Measurements from ENCODE around the gene CEBPZOS. TPM values are rescaled to one million over a fixed set of nuclear protein-coding genes. Genes with fewer than 3 reads are reported as not detected.
A peak's percentile ranks its signal among the peaks of the same experiment; 100 is the strongest.

CEBPZOS gene
- 10 to 100 TPM; 47.7 to 65.8 (median 57.8) TPM for polyA plus RNA-seq (ENCODE audit: insufficient read length in 4 of 4)

DNA sequence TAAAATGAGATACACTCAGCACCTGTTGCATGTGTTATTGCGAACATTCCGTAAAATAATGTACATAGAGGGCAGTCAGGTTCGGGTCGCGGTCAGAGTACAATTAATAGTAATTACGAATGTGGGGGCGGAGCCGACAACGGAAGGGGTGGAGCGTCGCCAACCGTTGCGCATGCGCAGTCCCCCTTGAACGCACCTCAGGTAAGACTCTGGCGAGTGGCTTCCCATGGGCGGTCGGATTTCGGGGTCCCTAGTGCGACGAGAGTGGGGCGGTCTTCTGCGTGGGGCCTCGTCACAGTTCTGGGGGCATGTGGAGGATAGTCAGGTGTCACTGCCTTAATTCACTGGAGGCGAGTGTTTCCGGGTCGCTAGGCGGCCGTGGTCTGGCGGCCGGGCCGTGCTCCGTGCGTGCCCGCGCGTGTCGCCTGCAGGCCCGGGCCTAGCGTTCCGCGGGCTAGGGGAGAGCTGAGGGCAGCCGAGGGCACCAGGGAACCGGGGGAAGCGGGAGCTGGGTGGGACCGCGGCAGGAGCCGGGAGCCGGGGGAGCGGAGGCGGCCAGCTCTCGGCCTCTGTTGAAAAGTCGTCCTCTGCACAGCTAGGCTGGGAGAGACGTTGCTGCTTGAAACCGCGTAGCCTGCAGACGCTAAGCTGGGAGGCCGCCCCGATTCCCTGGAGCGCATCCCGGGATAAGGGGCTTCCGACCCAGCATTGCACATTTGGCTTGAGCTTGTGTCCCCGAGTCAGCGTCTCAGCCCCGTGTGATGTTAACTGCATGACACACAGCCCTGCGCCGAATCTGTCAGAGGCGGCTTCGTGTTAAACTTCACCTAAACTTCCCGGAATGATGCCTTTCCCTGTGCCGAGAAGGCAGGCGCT lies at the start of gene CEBPZOS:
TSS of gene CEBPZOS (plus strand) at position 177 of the 876 bp plus-strand sequence. CDS start 3,209 bp downstream, outside the sequence.
- DNase-seq (ENCODE audit: low read depth in 4 of 4, low spot score in 2 of 4), result peak; percentile 74 to 87 (median 79)

DNA sequence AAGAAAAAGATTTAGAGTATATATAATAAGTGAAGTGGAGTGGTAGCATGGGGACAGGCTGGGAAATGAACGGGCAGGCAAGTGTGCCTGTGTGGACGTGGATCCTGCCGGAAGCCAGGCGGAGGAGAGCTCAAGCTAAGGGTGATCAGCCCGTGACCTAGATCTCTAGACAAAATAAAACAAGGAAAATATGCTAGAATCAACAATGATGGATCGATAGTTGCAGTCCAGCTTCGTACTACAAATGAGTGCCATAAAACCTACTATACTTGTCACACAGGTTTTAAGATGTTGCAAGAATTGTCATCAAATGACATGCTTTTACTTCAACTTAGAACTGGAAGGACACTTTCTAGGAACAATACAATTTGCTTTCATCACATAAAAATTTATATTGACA lies 48.0 kb upstream of the CEBPZOS start:
- no peak for DNase-seq (ENCODE audit: low read depth in 4 of 4, low spot score in 2 of 4)

DNA sequence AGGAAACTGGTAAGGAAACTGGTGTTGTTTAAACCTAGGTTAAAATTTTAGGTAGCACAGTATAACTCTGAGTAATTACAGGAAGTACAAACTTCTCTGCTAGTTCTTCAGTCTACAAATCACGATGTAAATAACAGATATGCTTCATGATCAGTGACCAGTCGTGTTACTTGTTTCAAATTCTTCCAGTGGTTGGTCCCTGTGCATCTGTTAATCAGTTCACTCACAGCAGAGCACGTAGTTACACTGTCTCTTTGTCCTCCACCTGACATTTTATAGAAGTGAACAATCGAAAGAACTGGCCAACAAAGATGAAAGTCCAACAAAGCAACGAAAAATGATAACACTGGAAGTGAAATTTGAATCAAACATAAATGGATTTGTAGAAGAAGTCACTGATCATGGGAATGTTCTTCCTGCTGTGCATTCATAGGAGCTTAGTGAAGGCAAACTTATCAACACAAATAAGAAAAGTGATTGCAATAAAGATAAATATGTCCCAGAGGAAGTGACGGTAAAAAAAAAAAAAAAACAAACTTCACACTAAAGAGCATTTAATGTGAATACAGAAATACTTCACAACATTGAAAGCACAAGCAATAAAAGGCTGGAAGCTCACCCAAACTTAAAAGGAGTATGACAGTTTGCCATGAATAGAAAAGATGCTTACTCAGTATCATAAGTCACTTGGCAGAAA lies 46.5 kb upstream of the CEBPZOS start:
- DNase-seq (ENCODE audit: low read depth in 4 of 4, low spot score in 2 of 4), result no peak

DNA sequence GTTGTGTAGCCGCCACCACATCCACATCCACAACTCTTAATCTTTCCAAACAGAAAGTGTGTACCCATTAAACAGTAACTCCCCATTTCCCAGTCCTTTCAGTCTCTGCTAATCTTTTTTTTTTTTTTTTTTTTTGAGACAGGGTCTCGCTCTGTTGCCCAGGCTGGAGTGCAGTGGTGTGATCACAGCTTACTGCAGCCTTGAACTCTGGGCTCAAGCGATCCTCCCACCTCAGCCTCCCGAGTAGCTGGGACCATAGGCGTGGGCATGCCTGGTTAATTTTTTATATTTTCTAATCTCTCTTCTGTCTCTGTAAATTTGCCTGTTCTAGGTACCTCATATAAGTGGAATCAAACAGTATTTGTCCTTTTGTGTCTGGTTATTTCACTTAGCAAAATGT lies 43.1 kb upstream of the CEBPZOS start:
- no peak for DNase-seq (ENCODE audit: low read depth in 4 of 4, low spot score in 2 of 4)

DNA sequence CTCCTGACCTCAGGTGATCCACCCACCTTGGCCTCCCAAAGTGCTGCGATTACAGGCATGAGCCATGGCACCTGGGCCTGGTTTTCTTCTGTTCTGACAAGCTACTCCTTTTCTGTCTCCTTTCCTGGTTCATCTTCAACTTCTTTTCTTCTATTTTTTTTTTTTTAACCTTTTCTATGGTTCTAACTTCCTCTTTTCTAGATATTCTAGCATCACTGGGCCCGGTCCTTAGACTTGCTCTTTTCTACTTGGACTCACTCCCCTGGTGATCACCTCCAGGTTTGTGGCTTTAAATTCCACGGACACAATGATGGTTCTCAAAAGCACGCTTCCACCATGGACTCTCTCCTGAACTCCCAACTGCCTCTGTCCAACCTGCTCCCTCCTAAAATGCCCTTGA lies 41.5 kb upstream of the CEBPZOS start:
- DNase-seq (ENCODE audit: low read depth in 4 of 4, low spot score in 2 of 4), result no peak

DNA sequence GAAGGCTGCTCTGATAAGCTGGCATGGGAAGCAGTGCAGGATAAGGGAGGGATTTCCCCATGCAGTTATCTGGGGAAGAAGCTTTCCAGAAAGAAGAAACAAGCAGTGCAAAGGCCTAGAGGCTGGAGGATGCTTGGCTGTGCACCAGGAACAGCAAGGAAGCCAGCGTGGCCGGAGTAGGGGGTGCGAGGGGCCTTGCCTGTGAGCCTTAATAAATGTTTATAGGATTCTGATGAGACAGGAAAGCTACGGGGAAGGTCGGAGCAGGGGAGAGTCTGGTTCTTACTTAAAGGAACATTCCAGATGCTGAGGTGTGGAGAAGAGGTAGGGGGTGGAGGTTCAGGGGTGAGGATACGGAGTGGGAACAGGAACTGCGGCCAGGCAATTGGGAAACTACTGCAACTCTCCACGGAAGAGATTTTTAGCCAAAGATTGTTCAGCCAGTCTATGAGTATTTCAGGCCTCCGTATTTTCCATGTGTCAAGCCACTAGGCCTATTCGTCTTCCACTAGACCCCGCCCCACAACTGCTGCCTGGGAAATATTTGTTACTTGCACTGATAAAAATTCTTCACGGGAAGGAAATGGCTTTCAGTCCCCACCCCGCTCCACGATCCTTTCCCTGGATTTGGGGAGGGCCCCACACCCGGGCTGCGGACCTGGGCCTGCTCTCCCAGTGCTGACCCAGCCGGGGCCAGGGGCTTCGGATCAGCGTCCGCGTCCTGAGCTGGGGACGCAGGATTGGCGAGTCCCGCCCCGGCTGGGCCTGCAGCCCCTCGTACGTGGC lies 40.0 kb upstream of the CEBPZOS start:
- peak; percentile 41 to 75 (median 66) for DNase-seq (ENCODE audit: low read depth in 4 of 4, low spot score in 2 of 4)

DNA sequence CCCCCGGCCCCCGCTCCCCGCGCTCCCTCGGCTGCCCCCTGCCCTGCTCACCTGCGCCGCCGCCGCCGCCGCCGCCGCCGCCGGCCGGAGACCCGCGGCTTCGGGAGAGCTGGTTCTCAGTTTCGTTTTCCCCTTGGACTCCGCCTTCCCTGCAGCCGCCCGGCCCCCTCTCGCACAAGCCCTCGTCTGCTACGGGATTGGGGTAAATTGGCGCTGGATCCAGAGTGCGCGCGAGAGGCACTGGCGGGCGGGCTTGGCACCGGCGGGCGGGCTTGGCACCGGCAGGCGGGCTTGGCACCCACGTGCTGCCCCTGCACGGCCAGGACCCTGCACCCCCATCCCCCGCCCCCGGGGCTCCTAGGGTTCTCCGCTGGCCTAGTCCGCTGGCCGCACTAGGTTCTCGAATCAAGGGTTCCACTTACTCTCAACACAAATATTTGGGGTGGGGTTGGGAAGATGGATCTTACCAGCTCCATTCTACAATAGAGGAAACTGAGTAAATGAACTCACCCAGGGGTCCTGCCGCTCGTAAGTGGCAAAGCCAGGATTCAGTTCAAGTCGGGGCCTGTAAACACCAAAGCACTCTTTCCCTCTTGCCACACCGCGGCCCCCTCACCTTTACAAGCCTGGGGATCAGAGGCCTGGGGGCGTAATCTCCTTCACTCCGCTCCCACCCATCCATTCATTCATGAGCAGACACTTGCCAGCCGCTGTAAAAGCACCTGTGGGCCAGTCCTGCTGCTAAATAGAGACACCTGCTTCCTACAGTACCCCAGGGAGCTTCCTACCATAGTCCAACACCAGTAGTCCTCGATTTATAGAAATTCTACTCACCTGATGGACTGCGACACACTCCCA lies 39.2 kb upstream of the CEBPZOS start, which contains the start of gene EIF2AK2:
TSS of gene EIF2AK2 (minus strand) at position 124 of the 858 bp plus-strand sequence. CDS start 9,174 bp downstream, outside the sequence.
- peak; percentile 21 to 68 (median 56) for DNase-seq (ENCODE audit: low read depth in 4 of 4, low spot score in 2 of 4)

DNA sequence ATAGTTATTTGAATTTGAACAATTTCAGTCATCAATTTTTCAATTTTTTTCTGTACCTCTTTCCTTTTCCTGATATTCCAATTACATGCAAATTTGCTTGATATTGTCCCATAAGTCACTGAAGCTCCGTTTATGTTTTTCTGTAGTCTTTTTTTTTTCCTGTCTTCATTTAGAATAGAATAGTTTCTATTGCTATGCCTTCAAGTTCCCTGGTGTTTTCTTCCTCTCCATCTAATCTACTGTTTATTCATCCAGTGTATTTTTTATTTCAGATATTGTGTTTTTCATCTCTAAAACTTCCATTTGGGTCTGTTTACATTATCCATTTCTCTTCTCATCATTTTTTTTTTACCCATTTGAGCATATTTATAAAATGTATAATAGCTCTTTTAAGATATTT lies 31.5 kb upstream of the CEBPZOS start:
- no peak for DNase-seq (ENCODE audit: low read depth in 4 of 4, low spot score in 2 of 4)

DNA sequence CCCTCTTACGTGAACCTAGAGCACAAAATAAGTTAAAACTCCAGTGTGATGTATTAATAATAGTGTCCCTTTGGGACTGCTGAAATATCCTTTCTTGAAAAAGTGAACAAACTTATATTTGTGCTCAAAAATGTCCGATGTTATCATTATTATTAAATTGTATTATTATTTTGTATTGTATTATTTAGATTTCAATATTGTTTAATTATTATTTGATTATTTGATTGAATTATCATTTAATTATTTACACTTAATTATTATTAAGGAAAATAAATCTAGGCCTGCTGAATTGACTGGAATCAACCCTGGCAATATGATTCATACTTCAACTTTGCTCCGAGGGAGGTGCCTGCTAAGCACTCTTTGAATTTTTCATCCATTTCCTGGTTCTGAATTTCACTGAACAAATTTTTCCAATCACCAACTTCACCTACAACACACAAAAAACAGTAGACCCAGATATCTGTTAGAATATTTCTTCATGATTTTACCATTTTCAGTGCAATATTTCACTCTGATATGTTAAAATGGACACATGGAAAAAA lies 28.6 kb upstream of the CEBPZOS start:
- no peak for DNase-seq (ENCODE audit: low read depth in 4 of 4, low spot score in 2 of 4)

DNA sequence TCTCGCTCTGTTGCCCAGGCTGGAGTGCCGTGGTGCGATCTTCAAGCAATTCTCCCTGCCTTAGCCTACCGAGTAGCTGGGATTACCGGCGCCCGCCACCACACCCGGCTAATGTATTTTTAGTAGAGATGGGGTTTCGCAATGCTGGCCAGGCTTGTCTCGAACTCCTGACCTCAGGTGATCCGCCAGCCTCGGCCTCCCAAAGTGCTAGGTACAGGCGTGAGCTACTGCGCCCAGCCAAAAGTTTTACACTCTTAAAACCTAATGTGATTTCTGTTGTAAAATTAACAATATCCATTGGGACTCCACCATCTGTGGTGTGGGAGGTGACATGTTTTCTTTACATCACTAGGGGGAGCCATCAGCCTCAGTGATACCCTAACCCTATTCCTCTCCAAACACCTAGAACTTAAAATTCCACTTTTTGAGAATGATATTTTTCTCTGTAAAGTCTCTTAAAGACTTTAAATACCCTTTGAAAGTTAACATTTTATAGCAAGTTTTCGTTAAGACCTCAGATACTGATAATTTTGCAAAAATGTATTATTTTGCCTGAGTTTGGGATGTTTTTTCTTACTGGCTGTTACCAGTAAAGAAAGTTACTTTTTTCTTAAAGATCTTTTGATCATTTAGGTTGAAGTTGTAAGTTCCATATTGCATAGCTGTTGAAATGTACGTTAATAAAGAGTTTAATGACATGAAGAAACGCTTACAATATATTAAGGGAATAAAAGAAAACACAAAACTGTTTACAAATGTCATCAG lies 27.9 kb upstream of the CEBPZOS start:
- peak in 2 of 4 donors; percentile 3 to 13 for DNase-seq (ENCODE audit: low read depth in 4 of 4, low spot score in 2 of 4)

DNA sequence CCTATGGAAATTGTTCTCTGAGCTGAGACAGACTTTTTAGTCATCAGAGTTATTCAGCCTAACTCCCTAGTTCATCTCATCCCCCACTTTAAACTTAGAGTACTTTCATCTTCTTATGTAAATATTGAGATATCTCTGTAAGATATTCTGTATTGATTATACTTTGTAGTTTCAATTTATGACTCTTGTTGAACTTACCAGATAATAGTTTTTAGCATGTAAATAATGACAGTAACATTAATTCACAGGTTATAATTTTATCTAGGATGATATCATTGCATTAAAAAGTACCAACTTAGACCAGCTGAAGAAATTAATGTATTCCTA lies 24.7 kb upstream of the CEBPZOS start:
- DNase-seq (ENCODE audit: low read depth in 4 of 4, low spot score in 2 of 4), result no peak

DNA sequence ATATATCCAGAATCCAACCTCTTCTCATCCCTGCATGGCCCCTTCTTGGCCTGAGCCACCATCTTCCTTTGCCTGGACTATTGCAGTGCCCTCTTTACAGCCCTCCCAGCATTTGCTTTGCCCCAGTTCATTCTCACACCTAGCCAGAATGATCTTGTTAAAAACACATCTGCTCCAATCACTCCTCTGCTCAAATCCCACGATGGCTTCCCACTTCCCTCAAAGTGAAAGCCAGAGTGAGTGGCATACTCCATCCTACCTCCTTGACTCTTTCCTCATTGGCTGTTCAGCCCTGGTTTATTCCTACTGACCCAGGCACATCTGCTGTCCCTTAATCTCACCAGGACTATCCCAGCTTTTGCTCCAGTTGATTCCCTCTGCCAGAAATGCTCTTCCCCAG lies 22.6 kb upstream of the CEBPZOS start:
- DNase-seq (ENCODE audit: low read depth in 4 of 4, low spot score in 2 of 4), result no peak

DNA sequence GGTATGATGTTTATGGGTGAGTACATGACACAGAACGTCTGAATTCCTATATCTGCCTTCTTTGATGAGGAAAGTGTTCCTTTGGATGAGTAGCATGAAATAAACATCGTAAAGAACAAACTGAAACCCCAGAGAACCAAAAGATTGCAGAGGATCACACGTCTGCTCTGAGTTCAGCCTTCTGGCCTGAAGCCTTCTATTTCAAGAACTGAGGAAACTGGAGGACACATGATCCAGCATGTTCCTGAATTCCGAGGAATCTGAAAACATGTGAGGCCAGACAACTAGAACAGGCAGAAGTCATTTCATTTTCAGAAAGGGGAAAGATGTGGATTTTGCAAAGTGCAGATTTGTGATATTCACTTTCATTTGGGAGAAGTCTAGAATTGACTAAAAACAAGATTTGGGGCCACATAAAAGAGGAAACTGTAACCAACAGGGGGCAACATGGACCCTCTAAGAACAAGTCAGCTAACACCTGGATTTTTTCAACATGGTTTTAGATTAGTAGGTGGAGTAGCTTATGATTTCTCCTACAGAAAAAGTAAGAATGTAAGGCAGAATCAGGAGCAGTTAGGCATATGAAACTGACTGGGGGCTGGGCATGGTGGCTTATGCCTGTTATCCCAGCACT lies 16.2 kb upstream of the CEBPZOS start:
- DNase-seq (ENCODE audit: low read depth in 4 of 4, low spot score in 2 of 4), result no peak

DNA sequence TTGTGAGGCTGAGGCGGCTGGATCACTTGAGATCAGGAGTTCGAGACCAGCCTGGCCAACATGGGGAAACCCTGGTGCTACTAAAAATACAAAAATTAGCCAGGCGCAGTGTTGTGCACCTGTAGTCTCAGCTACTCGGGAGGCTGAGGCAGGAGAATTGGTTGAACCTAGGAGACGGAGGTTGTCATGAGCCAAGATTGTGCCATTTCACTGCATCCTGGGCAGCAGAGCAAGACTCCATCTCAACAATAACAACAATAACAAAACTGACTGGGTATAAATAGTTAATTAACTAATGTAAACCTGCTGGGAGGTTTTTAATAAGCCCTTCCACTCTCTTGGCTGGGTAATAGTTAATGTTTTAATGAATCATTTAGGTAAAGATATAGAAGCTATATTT lies 15.7 kb upstream of the CEBPZOS start:
- DNase-seq (ENCODE audit: low read depth in 4 of 4, low spot score in 2 of 4), result no peak

DNA sequence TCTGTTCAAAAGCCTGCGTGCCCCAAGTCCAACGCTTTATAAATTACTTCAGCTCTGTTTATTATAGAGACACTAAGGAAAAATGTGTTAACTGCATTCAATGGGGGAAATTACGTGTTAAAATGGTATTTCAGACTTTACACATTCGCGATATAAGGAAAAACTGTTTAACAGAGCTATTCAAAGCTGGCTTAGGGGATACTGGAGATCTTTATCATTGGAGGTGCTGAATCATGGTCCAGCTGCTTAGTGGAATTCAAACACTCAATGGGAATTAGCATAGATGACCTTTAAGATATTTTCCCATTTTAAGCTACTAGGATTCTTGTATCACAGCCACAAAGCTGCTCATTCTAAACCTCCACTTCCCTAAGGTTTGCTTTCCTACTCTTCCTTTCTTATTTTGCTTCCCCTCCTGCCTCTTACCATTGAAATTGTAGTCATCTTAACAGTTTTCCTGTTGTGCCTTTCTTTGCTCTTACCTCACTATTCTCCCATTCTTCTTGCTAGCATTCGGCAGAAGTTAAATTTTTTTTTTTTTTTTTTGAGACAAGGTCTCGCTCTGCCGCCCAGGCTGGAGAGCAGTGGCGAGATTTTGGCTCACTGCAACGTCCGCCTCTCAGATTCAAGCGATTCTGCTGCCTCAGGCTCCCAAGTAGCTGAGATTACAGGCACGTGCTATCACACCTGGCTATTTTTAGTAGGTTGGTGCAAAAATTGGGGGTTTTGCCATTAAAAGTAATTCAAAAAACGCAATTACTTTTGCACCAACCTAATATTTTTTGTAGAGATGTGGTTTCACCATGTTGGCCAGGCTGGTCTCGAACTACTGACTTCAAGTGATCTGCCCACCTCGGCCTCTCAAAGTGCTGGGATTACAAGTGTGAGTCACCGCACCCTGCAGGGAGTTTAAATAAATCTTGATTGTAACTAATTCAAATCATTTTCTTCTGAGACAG lies 14.3 kb upstream of the CEBPZOS start:
- no peak for DNase-seq (ENCODE audit: low read depth in 4 of 4, low spot score in 2 of 4)

DNA sequence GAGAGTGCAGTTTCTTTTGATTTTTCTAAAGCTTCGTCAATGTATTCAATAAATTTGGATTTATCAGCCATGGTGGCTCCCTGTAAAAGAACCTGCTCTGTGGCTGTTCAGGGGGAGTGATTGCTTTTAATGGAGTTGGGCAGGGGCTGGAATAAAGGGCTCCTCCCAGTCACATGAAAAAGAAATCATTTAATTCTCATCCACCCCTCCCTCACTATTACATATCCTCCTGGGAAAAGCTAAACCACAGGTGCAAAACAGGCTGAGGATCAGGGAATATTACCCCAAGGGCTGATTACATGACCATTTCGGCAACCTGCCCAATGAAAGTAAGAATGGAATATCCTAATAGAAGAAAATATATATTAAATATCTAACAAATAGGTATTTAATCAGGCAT lies 7.7 kb upstream of the CEBPZOS start, which contains the start of gene SULT6B1:
TSS of gene SULT6B1 (minus strand) at position 101 of the 400 bp plus-strand sequence. CDS start at position 71, 30 bp downstream.
- no peak for DNase-seq (ENCODE audit: low read depth in 4 of 4, low spot score in 2 of 4)

DNA sequence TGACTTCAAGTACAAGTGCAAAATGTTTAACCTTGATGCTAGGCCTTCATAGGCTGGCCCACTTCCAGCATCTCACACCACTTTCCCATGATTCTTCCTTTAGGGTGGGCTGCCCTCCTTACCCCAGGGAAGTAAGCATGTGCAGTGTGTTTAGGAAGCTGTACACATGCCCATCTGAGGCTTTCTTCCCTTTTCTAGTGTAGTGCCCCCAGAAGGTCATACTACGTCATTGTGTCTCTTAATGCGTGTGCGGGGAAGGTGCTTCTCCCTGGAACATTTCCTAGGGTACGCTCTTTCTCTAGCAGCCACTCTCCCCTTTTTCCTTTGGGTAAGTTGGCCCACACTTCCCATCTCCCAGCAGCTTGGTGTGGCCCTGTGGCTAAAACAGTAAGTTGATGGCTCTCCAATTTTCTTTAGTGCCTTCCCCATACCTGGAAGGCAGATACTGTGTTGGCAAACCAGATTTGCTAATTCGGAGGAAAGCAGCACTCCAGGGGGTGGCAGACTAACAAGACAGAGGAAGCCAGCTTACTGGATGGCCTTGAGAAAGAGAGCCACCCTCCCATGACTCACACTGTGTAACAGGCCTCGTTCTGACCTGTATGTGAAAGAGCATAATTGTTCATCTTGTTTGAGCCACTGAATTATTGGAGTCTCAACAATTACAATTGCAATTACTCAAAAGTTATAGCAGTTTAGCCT lies 6.7 kb upstream of the CEBPZOS start:
- DNase-seq (ENCODE audit: low read depth in 4 of 4, low spot score in 2 of 4), result no peak
